ENCODE data around the gene IL17RD.

The IL17RD gene

DNA sequence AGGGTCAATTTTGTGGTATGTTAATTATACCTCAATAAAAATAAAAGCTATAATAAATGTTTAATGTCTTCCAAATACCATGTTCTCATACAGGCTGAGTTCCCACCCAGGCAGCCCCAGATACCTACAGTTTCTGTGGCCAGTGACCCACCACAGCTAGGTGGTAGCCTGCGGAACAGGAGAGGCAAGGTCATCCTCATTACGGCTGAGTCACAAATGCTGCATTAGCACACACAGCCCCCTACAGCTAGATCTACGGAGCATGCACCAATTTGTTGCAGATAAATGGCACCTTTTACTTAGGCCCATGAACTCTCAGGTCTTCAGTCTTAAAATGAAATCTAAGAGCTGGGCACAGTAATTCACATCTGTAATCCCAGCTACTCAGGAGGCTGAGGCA, 99.6 kb downstream of the IL17RD start:
- no peak for DNase-seq (ENCODE audit: low spot score)

DNA sequence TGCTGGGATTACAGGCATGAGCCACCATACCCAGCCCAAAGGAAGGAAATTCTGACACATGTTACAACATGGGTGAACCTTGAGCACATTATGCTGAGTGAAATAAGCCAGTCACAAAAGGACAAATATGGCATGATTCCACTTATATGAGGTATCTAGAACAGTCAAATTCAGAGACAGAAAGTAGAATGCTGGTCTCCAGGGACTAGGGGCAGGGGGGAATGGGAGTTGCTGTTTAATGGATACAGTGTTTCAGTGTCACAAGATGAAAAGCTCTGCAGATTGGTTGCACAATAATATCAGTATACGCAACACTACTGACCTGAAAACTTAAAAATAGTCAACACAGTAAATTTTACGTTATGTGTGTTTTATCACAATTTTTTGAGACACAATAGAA, 100.6 kb downstream of the IL17RD start:
- no peak for DNase-seq (ENCODE audit: low spot score)

DNA sequence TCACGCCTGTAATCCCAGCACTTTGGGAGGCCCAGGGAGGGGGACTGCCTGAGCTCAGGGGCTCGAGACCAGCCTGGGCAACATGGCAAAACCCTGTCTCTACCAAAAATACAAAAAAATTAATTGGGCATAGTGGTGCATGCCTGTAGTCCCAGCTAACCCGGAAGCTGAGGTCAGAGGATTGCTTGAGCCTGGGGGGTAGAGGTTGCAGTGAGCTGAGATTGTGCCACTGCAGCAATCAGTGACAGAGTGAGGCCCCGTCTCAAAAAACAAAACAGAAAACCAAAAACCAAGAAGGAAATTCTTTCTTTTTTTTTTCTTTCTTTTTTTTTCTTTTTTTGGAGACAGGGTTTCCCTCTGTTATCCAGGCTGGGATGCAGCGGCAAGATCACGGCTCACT, 101.2 kb downstream of the IL17RD start:
- no peak for DNase-seq (ENCODE audit: low spot score)

DNA sequence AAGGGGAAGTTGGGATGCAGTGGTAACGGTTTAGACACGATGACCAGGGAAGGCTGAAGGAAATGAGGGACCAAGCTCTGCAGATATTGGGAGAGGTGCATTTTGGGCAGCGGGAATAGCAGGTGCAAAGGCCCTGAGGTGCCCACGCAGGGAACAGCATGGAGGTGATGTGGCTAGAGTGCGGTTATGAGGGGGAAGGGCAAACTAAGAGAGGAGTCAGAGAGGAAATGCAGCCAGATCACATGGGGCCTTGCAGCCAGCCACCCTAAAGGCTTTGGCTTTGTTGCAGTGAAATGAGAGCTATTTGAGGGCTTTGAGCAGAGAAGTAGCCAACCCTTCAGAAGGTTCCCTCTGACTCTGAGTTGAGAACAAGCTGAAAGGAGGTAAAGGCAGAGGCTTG, 102.1 kb downstream of the IL17RD start:
- DNase-seq (ENCODE audit: low spot score), result no peak

DNA sequence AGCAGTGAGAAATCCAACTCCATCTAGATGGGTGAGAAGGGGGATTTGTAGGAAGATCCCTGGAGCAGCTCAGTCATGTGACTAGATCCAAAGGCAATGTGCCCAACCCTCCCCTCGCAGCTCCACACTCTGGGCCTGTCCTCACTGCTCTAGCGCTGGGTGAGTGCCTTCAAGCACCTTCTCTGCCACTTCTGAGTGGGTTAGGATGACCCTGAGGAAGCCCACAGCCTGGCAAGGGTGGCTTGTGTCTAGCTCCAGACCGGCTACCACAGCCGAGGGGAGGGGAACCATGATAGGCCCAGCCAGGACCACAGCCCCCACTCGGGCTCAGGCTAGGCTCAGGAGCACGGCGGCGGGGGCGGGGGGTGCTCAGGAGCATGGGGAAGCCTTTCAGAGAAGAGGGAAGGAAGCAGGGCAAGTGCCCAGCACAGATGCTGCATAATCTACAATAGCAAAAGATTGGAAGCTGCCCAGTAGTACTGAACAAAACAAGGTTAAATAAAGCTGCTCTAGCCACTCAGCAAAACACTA, 103.0 kb downstream of the IL17RD start:
- DNase-seq (ENCODE audit: low spot score), result no peak

DNA sequence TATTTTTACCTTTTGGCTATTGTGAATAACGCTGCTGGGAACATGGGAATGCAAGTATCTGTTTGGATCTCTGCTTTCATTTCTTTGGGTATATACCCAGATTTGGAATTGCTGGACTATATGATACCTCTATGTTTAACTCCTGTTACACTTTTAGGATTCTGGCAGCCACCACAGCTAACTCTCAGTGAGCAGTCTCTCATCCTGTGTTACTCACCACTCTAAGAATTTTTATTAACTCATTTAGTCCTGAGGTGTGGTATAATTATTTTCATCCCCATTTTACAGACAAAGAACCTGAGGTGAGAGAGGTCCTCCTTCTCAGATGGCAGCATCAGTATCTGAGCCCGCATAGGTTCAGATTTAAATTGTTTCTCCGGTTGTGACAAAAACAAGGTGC, 103.6 kb downstream of the IL17RD start:
- DNase-seq (ENCODE audit: low spot score), result no peak

DNA sequence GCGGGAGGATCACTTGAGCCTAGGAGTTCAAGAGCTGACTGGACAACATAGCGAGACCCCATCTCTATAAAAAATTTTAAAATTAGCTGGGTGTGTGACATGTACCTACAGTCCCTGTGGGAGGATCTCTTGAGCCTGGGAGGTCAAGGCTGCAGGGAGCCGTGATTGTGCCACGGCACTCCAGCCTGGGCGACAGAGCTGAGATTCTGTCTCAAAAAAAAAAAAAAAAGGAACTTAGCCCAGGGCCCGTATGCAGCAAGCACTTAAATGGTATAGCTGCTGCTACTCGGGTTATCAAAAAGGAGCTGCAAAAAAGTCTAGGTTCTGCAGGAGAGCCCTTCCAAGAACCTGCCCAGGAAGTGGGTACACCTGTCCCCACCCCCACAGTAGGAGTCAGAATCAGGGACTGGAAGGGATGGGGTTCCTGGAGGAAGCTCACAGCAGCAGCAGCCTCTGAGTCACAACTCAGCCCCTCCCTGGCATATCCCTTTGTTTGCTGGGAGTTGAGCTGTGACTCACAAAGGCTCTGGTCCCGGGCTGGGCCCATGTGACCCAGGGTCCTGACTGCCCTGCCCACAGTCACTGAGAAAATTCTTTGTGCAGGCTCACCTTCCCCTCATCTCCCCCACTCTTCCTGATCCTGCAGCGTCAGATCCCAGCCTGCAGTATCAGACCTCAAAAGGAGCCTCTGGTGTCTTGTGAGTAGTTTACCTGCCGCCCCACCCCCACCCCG, 104.9 kb downstream of the IL17RD start, which contains the start of gene SPATA12:
SPATA12 (plus strand) TSS at position 576 of the 733 bp plus-strand sequence. CDS start 13,031 bp downstream, outside the sequence.
- DNase-seq (ENCODE audit: low spot score), result no peak

DNA sequence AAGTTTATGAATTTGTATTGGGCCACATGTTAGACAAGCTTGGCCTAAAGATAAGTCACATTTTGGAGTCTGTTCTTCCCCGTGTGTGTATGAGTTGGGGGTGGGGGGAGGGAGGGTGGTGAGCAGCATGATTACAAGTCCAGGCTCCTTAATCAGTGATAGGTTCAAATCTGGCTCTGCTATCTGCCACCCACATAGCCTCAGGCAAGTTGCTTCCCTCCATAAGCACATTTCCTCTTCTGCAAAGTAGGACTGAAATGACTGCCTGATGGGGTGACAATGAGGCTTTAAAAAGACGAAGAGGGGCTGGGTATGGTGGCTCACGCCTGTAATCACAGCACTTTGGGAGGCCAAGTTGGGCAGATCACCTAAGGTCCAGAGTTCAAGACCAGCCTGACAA, 105.7 kb downstream of the IL17RD start:
- no peak for DNase-seq (ENCODE audit: low spot score)

DNA sequence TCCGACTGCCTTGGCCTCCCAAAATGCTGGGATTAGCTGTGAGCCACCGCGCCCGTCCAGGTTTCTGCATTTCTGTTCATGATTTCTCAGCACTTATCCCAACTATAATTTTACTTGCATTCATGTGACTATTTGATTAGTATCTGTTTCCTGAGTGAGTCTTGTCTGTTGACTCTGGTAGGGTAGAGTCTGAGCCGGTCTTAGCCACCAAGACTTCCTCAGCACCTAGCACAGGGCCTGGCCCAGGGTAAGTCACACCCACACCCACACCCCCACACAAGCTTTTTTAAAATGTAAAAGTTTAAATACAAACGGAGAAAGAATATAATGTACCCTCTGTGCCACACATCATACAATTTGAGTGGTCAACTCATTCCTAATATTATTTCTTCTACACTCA, 107.8 kb downstream of the IL17RD start:
- DNase-seq (ENCODE audit: low spot score), result no peak

DNA sequence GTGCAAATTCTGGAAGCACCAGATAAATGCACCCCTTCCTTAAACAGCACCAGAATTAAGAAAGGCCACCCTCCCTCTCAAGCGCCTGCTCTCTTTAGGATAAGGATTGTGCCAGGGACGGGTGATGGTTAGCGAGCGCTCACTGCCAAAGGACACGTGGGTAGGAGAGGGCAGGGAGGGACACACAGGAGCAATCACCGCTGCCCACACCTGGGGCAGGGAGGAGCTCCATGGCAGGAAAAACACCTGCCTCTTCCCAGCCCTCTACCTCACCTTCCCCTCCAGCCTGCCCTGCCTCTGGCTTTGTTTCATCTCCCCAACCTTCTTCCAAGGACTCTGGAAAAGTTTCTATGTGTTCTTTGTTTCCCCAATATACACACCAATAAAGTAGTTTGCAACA, 112.0 kb downstream of the IL17RD start:
- DNase-seq (ENCODE audit: low spot score), result no peak

DNA sequence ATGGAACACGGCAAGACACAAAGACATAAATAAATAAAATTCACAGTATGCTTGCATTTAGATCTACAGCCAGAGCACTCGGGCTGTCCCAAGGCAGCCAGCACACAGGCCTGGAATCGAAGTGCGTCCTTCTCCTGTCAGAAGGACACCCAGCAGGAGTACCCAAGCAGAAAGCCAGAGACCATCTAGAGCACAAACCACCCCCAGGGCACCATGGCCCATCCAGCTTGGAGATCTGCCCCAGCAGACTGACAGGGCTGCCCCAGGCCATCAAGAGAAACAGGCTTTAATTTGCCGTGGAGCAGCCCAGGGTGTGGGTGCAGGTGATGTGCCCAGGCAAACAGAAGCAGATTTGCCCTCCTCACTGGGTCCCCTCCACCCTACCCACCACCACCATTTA, 112.5 kb downstream of the IL17RD start:
- DNase-seq (ENCODE audit: low spot score), result no peak

DNA sequence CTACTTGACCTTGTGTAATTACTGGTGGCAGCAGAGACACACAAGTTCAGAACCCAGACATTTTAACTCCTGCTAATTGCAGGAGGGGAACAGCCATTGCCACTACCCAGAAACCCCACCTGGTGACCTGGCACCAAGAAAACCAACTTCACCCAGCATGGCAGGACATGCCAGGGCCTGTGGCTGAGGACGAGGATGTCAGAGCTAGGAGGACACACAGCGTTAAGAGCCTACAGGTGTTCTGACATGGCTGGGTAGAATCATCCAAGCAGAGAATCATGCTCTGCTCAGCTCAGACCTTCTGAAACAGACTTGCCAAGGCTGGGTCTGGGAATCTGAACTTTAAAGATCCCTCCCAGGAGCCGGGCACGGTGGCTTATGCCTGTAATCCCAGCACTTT, 116.4 kb downstream of the IL17RD start:
- DNase-seq (ENCODE audit: low spot score), result no peak

DNA sequence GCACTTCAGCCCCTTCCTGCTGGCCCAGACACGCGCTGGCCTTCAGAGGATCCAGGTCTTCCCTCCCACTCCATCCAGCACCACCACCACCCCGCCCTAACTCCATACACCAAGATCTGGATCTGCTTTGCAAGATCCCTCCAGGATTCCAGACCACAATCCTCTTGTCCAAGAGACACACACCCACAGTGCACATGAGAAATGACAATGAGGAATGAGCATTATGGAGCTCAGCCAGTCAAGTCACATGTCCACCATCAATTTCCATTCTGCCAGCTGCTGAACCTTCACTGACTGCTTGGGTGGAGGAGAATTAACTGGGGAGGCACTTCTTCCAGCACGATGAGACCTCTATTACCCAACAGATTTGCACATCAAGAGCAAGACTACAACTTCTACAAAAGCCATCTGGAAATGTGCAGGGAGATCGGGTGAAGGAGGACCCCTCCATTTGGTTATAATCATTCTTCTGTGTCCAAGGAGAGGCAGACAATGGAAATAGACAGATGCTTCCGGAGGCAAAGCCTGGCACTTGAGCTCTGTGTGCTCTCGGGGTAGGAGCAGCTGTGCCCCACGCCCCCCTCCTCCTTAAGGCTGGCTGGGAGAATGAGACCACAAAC, 117.0 kb downstream of the IL17RD start:
- DNase-seq (ENCODE audit: low spot score), result no peak

DNA sequence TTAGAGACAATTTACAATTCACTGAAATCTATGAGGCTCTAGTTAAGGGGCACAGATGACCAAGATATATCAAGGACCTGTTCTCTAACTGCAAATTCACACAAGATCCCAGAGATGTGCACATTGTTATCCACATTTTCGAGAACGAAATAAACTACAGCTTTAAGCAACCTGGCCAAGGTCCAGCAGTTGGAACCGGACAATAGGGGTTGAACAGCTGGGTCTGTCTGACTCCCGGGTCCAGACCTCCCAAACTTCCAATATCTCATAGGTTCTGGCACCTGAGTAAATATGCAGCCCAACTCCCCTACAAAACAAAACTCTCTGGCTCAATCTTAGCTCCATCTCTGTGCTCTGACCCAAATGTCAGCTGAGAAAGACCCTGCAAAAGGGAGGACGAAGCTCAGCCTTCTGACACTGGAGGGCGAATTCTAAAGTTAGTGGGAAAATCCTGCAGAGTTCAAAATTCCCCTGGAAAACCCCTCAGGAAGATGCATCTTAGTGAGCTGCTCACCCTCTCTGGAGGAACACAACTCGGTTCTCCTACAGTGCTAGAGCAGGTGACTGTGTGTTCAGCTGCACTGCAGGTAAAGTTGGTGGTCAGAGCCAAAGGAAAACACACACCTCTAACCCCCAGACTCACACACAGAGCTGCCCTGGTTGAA, 118.9 kb downstream of the IL17RD start:
- no peak for DNase-seq (ENCODE audit: low spot score)

DNA sequence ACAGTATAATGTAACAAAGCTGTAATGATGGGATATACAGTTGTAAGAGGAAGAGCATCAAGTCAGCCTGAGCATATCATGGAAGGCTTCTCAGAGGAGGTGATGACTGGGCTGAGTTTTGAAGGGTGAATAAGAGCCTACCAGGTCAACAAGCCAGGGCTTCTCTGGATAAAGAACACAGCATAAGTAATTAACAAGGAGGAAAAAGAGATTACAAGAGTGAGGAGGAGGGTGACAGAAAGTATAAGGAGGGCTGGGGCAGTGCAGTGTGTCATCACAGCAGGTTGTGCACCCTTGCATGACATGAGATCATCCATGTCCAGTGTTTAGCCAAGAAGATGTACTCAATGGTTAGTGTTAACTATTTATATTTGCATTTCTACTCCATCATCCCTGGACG, 121.6 kb downstream of the IL17RD start:
- DNase-seq (ENCODE audit: low spot score), result no peak

DNA sequence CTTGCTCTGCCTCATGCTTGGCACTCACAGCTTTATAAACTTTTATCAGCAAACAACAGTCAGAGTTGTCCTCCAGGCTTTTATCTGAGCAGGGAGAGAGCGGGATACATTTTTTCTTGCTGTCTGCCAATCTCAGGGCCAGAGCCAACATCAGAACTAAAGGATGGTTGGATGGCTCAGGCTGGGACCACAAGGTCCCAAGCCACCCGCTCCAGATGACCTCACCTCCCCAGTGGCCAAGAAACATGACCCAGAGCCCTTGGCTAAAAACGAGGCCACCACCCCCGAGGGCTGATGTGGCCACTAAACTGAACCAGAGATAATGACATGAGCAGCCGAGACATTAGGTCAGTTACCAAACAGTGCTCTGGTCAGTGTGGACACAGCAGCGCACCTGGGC, 123.5 kb downstream of the IL17RD start:
- DNase-seq (ENCODE audit: low spot score), result no peak
